Bronchial epithelial cell (primary cell): Measurements from ENCODE around the gene LDLRAD4. TPM values are rescaled to one million over a fixed set of nuclear protein-coding genes. Genes with fewer than 3 reads are reported as not detected.

Experiments used
- DNase-seq: peaks from one replicate; pipeline ENCODE4 v3.0.0-alpha.2; 2010; ENCODE audit warnings: low read depth
- FAIRE-seq: peaks from 2 replicates; lab custom pipeline; 2011; peaks lifted over from hg19 to GRCh38; lab: Jason Lieb, UNC
- H3K27me3 ChIP-seq: 2 replicates; pipeline ENCODE4 v1.5.1; 2011; ENCODE audit warnings: low read length; ENCODE audit not compliant: control insufficient read depth, insufficient read depth
- H3K36me3 ChIP-seq: 2 replicates; pipeline ENCODE4 v1.5.1; 2011; ENCODE audit warnings: low read length; ENCODE audit not compliant: control insufficient read depth, insufficient read depth
- H3K4me3 ChIP-seq: 2 replicates; pipeline ENCODE4 v1.5.1; 2011; ENCODE audit warnings: mild to moderate bottlenecking, low read depth, low read length, control low read depth
- total RNA-seq: library from RNA; depleted of rRNA; stranded (reverse); fragments of >200 nt; gene quantifications from 2 replicates; pipeline ENCODE4 v1.2.1, GENCODE V29; 2014
- TF ChIP-seq, protein P1 (sequence below): IDR thresholded peaks from 2 replicates; pipeline ENCODE4 v1.5.1; 2011; ENCODE audit warnings: mild to moderate bottlenecking, moderate library complexity, low read length, control low read depth, inconsistent platforms; ENCODE audit not compliant: insufficient read depth, severe bottlenecking

Gene LDLRAD4
- total RNA-seq, 1 donor from 2014 or later, result not detected

DNA sequence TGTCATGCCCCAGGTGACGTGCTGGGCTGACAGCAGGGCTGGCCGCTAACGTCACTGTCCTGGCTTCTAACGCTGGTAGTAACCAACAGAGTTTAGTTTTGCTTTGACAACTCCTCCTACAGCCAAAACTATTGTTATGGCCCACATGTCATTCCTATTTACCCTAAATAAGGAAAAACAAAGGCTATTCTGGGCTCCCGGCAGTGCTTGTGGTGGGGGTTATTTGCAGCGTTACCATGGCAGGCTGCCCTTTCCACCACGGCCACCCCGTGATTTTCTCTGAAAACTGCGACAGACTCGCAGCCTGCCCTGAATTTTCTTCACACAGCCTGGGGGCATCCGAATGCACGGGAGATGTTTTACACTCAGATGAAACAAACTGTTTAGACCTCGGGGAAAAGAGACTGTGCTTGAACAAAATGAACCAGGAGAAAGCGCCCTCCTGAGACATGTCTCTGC is 392.6 kb downstream of the LDLRAD4 start:
- H3K27me3 ChIP-seq, result peaks cover 9% of the 10 kb centered on the region
- TF ChIP-seq, protein P1, sequence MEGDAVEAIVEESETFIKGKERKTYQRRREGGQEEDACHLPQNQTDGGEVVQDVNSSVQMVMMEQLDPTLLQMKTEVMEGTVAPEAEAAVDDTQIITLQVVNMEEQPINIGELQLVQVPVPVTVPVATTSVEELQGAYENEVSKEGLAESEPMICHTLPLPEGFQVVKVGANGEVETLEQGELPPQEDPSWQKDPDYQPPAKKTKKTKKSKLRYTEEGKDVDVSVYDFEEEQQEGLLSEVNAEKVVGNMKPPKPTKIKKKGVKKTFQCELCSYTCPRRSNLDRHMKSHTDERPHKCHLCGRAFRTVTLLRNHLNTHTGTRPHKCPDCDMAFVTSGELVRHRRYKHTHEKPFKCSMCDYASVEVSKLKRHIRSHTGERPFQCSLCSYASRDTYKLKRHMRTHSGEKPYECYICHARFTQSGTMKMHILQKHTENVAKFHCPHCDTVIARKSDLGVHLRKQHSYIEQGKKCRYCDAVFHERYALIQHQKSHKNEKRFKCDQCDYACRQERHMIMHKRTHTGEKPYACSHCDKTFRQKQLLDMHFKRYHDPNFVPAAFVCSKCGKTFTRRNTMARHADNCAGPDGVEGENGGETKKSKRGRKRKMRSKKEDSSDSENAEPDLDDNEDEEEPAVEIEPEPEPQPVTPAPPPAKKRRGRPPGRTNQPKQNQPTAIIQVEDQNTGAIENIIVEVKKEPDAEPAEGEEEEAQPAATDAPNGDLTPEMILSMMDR, result no peak
- DNase-seq, result no peak
- no peaks in the 10 kb centered on the region for H3K36me3 ChIP-seq
- no peak for FAIRE-seq
- H3K4me3 ChIP-seq, result no peak overlapping the region

DNA sequence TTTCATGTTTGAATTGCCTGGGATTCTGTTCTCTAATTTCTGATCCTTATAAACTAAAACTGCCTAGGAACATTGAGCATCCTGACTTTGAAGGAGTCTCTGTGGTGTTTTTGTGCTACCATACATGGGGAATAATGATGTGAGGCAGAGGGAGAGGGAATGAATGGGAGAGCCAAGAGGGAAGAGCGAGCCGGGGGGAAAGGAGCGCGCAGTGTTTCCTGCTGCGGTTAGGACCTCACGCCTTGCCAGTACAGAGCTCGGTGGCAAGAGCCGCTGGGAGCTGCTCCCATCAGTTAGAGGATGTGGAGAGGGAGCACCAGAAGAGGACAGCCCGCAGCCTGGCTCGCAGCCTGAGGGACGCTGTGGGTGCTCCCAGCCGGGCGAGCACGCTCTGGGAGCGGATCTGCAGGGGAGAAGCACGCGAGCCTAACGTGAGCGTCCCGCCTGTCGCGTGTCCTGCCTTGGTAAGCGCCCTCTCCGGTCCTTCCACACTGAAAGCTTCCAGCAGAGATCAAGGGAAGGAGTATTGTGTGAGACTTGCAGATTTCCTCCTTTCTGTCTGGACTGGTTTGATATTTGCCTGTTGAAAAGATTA is 393.1 kb downstream of the LDLRAD4 start:
- Histone ChIP-seq H3K36me3 (no peaks in the 10 kb centered on the region), H3K27me3 (peaks cover 9% of the 10 kb centered on the region), H3K4me3 (no peak overlapping the region)
- TF ChIP-seq, protein P1, result no peak
- no peak for FAIRE-seq
- DNase-seq, result no peak

DNA sequence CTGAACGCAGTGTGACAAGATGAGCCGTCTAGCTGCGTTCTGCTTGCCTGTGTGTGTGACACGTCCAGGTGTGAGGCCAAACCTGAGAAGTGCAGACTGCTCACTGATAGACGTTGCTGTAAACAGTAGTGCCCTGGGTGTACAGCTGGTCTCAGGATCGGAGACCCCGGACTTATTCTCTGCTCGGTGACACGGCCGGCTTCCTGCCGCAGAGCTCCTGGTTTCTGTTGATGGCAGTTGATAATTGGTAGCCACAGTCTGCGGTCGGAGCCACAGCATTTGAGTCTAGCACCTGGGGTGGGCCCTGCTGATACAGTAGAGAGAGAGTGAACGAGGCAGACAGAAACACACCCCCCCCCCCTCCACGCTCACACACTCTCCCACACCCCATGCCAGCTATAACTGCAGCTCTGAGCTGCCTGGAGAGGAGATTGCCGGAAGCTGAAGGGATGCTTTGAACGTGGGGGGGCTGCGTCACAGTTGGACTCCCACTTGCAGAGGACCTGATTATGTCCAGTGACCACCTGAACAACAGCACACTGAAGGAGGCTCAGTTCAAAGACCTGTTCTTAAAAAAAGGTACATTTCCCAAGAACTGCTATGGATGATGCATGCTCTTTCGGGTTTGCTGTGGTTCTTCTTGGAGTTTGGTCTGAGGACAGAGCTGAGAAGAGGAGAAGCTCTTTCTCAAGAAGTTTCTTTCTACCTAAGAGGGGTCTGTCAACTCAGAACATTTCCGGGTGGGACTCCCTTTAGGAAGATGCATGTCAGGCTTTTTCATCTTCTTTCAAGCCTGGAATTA is 393.8 kb downstream of the LDLRAD4 start:
- FAIRE-seq (no peak), DNase-seq (no peak)
- TF ChIP-seq, protein P1, result no peak
- no peak overlapping the region for H3K4me3 ChIP-seq
- H3K27me3 ChIP-seq, result peaks cover 9% of the 10 kb centered on the region
- no peaks in the 10 kb centered on the region for H3K36me3 ChIP-seq

DNA sequence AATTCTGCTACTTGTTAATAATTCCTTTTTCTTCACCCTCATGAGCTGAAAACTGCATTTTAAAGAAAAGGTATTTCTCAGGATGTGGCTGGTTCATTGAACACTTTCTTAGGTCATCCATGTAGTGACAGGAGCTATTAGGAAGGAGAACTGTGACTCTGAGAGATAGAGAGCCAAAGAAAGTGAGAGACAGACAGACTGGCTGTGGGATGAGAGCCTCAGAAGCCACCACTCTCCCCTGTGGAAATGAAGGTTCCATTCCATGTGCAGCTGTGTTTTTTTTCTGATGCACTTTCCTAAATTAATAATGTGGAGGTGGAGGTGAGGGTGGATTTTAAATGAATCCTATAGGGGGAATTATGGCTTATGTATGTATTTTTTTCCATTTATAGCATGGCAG is 394.5 kb downstream of the LDLRAD4 start:
- FAIRE-seq (no peak), DNase-seq (no peak)
- Histone ChIP-seq H3K36me3 (no peaks in the 10 kb centered on the region), H3K27me3 (peaks cover 9% of the 10 kb centered on the region), H3K4me3 (no peak overlapping the region)
- TF ChIP-seq, protein P1, result no peak

DNA sequence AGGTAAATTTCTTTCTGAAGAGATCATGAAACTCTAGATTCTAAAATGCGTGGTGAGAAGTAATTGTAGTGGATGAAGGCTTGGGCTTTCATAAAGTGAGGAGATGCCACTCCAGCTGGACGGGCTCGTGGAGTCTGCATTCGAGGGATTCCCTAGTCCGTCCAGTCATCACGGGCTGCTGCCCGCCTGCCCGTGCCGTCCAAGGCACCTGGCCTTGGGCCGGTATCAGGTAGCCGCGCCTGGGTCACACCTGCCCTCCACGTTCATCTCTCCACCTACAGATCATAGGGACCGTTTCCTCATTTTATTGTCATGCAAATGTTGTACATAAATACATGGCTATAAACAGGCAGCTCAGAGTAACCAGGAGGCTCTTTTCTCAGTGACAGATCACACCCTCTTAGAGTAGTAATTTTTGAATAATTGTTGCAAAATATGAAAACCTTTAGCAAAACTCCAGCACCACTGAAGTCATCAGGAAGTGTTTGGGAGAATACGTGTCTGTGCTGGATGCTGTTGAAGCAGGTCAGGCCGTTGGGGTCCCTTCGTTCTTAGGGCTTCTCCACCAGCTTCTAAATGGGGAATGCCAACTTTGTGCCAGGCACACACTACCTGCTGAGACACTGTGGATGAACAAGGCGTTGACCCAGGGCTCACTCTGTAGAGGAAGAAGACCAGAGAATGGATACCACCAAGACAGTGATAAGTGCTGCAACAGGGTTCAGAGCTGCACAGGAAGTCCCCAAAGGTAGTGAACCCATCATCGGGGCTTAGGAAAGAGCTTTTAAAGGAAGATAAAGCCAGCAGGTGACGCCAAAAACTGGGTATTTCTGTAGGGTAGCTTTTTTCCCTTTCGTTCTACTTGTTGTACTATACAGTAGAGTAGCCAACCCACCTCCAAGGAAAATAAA is 395.3 kb downstream of the LDLRAD4 start:
- Histone ChIP-seq H3K27me3 (peaks cover 9% of the 10 kb centered on the region), H3K4me3 (no peak overlapping the region), H3K36me3 (no peaks in the 10 kb centered on the region)
- FAIRE-seq, result no peak
- DNase-seq, result no peak
- TF ChIP-seq, protein P1, result no peak
